Pancreas (tissue), 10 donors: ENCODE results near the gene PHIP. TPM values are rescaled to one million over a fixed set of nuclear protein-coding genes. Genes with fewer than 3 reads are reported as not detected.
A peak's percentile ranks its signal among the peaks of the same experiment; 100 is the strongest.
"Not testable (repeated sequence)": the region's sequence is repeated elsewhere in the genome, so short reads cannot be mapped to it uniquely, and the experiment has no call there.

ENCODE experiments used
- ATAC-seq, 4 donors: fragments of 200-7000 bp; cut with Tn5 transposase; one replicate each; pipeline versions ENCODE4 v1.8.0 to v1.9.1; 2020; ENCODE audit warnings: mild to moderate bottlenecking in 4 of 4, moderate library complexity in 4 of 4
- DNase-seq, 6 donors: peaks; one replicate each; pipeline ENCODE4 v3.0.0-alpha.2; 2020
- FAIRE-seq: peaks from 2 replicates; lab custom pipeline; 2012; peaks lifted over from hg19 to GRCh38; lab: Jason Lieb, UNC
- H3K27ac ChIP-seq, 4 donors: fragments of 200-600 bp; sonication (generic); 1 replicate in 3 of 4; 2 replicates in 1 of 4; pipeline versions ENCODE4 v1.5.0 to v1.8.0; 2020
- H3K27me3 ChIP-seq, 4 donors: fragments of 200-600 bp; one replicate each; pipeline ENCODE4 v1.8.0; 2021
- H3K36me3 ChIP-seq, 3 donors: fragments of 200-600 bp; sonication (generic) in 1 of 3; one replicate each; pipeline versions ENCODE4 v1.5.0 to v1.8.0; 2020 to 2021
- H3K4me1 ChIP-seq, 3 donors: fragments of 200-600 bp; one replicate each; pipeline ENCODE4 v1.8.0; 2021
- H3K4me3 ChIP-seq, 4 donors: fragments of 200-600 bp; sonication (generic) in 2 of 4; one replicate each; pipeline versions ENCODE4 v1.5.0 to v1.8.0; 2020 to 2021
- H3K9me3 ChIP-seq, 4 donors: fragments of 200-600 bp; one replicate each; pipeline ENCODE4 v1.8.0; 2021
- WGBS, 2 donors: extraction: QIAGEN DNeasy Blood & Tissue Kit; methylation state at CpG; one replicate each; pipeline ENCODE4 v1.1.7; 2013; 5-methylcytosine and 5-hydroxymethylcytosine counted together
- intact Hi-C, 3 donors: fragments of 100-400 bp; cut with DNase I; formaldehyde crosslinking; loops; one replicate each; pipeline versions ENCODE4 v1.11.1 to v1.14.2; 2022
- polyA plus RNA-seq, 2 donors: library from polyadenylated mRNA; stranded (reverse); fragments of 200-250 nt; gene quantifications; one replicate each; pipeline ENCODE4 v1.2.3, GENCODE V29; 2013
- total RNA-seq, 6 donors: library from RNA; stranded (reverse); fragmentation: NEBNext Ultra II Directional in 4 of 6; extraction: Animal tissue kit (Norgen Biotek cat#: 25700) in 4 of 6; gene quantifications; one replicate each; pipeline versions ENCODE4 v1.2.1 to v1.2.4, GENCODE V29; 2021 to 2023
- TF ChIP-seq, protein P1 (sequence below), 4 donors: fragments of 200-600 bp; sonication (generic) in 3 of 4; IDR thresholded peaks; one replicate each; pipeline versions ENCODE4 v1.5.0 to v1.8.0; 2021; ENCODE audit warnings: antibody characterized with exemption in 4 of 4
- donor health status: healthy with polysubstance abuse.
- donor health status: DM: no; HTN: no; CAD: no; lungs with moderate emphysema.
- donor health status: DM: no; HTN: no; CAD: no.
- donor health status: control.
- donor health status: control.
- donor health status: Bipolar disorder and iron deficiency.
- donor health status: DM: yes; HTN: yes; CAD: no.
- donor health status: DM: no; HTN: no; CAD: no.
- donor health status: DM: no; HTN: no; CAD: no.
- donor health status: DM: yes; HTN: yes; CAD: no.

The PHIP gene
- total and polyA plus RNA-seq, 8 donors, result 8.3 to 17.9 (median 11.0) TPM

DNA sequence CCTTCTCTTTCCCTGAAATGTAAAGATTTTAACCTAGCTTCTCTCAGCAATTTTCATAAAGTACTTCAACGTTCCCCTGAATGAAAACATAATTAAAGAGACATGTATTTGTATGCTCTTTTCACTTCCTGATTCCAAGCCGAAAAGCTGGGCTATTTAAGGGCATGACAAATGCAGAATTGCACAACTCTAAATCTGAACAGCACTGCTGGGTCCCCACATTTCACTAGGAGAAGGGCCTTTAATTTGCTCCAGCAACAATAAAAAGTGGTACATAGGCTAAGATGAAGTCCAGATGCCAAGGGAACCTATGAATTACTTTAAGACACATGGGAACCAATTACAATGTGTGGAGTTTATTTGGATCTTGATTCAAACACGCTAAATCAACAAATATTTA is 168.7 kb downstream of the PHIP start:
- peak in 3 of 4 donors; percentile 46 to 65 (median 61) for ATAC-seq
- FAIRE-seq, result no peak
- Histone ChIP-seq H3K27me3 (no peaks in the 10 kb centered on the region), H3K36me3 (no peaks in the 10 kb centered on the region), H3K9me3 (no peaks in the 10 kb centered on the region), H3K4me3 (no peak overlapping the region), H3K4me1 (no peaks in the 10 kb centered on the region), H3K27ac (no peak overlapping the region)
- intact Hi-C loops, result no loop called here
- TF ChIP-seq, protein P1, sequence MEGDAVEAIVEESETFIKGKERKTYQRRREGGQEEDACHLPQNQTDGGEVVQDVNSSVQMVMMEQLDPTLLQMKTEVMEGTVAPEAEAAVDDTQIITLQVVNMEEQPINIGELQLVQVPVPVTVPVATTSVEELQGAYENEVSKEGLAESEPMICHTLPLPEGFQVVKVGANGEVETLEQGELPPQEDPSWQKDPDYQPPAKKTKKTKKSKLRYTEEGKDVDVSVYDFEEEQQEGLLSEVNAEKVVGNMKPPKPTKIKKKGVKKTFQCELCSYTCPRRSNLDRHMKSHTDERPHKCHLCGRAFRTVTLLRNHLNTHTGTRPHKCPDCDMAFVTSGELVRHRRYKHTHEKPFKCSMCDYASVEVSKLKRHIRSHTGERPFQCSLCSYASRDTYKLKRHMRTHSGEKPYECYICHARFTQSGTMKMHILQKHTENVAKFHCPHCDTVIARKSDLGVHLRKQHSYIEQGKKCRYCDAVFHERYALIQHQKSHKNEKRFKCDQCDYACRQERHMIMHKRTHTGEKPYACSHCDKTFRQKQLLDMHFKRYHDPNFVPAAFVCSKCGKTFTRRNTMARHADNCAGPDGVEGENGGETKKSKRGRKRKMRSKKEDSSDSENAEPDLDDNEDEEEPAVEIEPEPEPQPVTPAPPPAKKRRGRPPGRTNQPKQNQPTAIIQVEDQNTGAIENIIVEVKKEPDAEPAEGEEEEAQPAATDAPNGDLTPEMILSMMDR (IDR thresholded peaks at IDR 0.05), result no peak
- WGBS, 2 donors, result 57 to 67% methylated on average over 3 of the region's 3 CpGs
- no peak for DNase-seq

GRCh38 chr6:78908621-78909020 is 169.4 kb downstream of the PHIP start:
- Histone ChIP-seq H3K27ac (no peak overlapping the region), H3K4me1 (no peaks in the 10 kb centered on the region), H3K27me3 (no peaks in the 10 kb centered on the region), H3K36me3 (no peaks in the 10 kb centered on the region), H3K4me3 (no peak overlapping the region), H3K9me3 (no peaks in the 10 kb centered on the region)
- no peak for DNase-seq
- WGBS, 2 donors, result 77 to 87% methylated on average over 2 of the region's 2 CpGs
- no peak for FAIRE-seq
- no peak for ATAC-seq
- TF ChIP-seq, protein P1 (IDR thresholded peaks at IDR 0.05), result no peak
- intact Hi-C loops, result no loop called here

DNA sequence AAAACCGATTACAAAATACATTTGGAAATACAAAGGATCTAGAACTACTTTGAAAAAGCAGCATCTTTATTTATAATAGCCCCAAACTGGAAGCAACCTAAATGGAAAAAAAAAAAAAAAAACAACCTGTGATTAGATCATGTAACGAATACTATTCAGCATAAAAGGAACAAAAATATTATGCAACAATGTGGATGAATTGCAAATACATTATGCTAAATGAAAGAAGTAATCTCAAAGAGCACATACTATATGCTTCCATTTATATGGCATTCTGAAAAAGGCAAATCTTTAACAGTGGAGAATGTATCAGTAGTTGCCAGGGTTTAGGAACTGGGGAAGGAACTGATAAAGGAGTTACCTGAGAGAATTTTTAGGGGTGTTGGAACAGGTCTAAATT is 181.8 kb downstream of the PHIP start:
- no peak for FAIRE-seq
- no peaks in the 10 kb centered on the region for H3K36me3 ChIP-seq
- intact Hi-C loops, result no loop called here
- TF ChIP-seq, protein P1 (IDR thresholded peaks at IDR 0.05), result no peak
- H3K9me3 ChIP-seq, result no peaks in the 10 kb centered on the region
- H3K4me3 ChIP-seq, result no peak overlapping the region
- DNase-seq, result no peak
- no peak for ATAC-seq
- H3K4me1 ChIP-seq, result no peaks in the 10 kb centered on the region
- no peak overlapping the region for H3K27ac ChIP-seq
- WGBS, 2 donors, result 81 to 92% methylated on average over 2 of the region's 2 CpGs
- no peaks in the 10 kb centered on the region for H3K27me3 ChIP-seq

- DNase-seq, H3K27ac ChIP-seq, H3K9me3 ChIP-seq, intact Hi-C loops, H3K36me3 ChIP-seq, ATAC-seq, FAIRE-seq, H3K4me3 ChIP-seq, H3K4me1 ChIP-seq, H3K27me3 ChIP-seq: not testable (repeated sequence)
- WGBS, 2 donors, result 89 to 93% methylated on average over 5 of the region's 5 CpGs
Observed at GRCh38 chr6:78889901-78890300, 188.2 kb downstream of the PHIP start.

Other genes with a start within 250 kb of the PHIP start
- gene IRAK1BP1, start 210.7 kb downstream of the PHIP start, total RNA-seq, result 1 to 10 TPM; 2.4 to 5.6 (median 4.0) TPM
- gene IRAK1BP1, start 210.7 kb downstream of the PHIP start, polyA plus RNA-seq, result 1 to 10 TPM; 2.4 to 2.5 TPM
- gene HMGN3, start 156.4 kb upstream of the PHIP start, total RNA-seq, result 10 to 100 TPM; 19.1 to 46.8 (median 27.8) TPM
- gene HMGN3, start 156.4 kb upstream of the PHIP start, polyA plus RNA-seq, result 100 to 1,000 TPM in 1 of 2 donors, 10 to 100 TPM in 1; 77.9 to 134 TPM